DMS79 (cell line): ENCODE measurements around the gene CRY2.

ENCODE experiments used
- DNase-seq: peaks from one replicate; lab custom pipeline; 2025; lab: John Stamatoyannopoulos, UW

Gene CRY2

DNA sequence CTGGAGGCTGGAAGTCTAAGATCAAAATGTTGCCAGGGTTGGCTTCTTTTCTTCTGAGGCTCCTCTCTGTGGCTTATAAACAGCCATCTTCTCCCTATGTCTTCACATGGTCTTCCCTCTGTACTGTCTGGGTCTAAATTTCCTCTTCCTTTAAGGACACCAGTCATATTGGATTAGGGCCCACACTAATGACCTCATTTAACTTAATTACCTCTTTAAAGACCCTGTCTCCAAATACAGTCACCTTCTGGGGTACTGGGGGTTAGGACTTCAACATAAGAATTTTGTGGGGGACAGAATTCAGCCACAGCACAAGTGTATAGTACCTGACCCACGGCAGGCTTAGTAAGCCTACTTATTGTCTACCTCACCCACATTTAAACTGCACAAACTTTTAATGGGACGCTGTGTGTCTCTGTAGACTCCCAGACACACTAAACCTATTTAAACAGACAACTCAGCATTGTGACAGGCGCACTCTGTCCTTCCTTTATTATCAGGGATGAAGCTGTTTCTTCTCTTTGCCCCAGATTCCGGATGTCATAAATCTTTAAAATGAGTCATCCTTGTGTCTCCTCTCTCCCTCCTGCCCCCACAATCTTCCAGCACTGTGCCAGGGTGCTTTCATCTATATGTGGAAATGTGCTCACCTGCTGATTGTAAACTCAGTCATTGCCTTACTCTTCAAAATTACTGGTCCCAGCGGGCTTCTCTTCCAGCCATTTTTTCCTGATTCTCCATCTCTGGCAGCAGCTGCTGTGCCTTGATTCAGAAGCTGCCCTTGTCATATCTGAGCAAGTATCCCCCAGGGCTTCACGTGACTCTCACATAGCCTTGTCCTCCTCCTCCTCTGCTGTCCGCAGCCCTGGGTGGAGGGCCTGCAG, 32.8 kb downstream of the CRY2 start:
- no peak for DNase-seq

GRCh38 chr11:45880772-45881570, 33.7 kb downstream of the CRY2 start:
- no peak for DNase-seq

DNA sequence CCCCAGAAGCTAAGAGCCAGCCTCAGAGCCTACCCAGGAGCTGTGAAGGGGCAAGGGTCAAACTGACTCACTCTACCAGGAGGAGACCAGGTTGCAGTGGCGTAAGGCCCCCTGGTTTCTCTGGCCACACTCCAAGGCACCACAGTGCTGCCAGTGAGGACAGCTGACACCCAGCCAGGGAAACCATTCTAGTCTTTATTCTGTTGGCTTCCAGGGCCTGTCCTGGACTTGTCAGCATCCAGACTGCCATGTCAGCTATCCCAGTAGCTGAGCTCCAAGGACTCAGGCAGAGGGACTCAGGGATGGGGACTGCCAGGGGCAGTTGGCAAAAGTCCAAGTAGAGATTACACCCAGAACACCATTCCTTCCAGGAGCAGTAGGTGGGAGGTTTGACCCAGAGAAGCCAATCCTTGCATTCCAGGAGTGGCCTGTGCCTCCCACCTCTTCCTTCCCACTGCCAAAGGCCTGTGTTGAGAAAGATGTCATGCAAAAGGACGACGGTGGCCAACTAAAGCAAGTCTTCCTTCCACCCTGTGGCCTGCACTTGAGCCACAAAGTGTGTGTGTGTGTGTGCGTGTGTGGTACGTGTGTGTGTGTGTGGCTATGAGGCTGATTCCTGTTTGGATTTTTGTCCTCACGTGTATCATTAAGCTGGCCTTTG, 34.6 kb downstream of the CRY2 start:
- no peak for DNase-seq

DNA sequence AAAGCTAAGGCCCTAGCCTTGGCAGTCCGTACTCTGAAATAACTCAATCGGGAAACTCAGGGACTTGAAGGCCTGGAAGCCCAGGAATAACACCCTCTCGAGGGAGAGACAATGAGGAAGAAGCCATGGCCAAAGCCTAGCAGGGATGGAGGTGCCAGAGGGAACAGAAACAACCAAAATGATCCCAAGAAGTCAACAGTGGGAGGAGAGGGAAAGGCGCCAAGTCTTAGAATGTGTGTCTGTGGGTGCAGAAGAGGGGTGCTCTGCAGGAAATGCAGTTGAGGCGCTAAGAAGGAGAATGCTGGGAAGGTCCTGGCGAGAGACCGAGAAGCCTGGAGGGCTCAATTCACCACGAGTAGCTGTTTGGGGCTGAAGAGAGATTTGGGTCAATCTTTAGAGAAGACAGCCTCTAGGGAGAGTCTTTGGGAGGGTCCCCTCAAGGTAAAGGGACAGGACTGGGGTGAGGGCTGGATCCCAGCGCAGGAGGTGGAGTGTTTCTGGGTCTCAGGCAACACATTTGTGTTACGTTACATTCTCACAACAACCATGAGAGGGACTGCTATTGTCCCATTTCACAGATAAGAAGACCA, 37.4 kb downstream of the CRY2 start:
- DNase-seq: no peak

- peak; percentile 45 for DNase-seq
These were observed 38.1 kb downstream of the CRY2 start, which contains the start of gene MAPK8IP1 for GRCh38 chr11:45885274-45885920. TSS of gene MAPK8IP1 (plus strand) at chr11:45885651. CDS start at chr11:45885821, 170 bp downstream.

DNA sequence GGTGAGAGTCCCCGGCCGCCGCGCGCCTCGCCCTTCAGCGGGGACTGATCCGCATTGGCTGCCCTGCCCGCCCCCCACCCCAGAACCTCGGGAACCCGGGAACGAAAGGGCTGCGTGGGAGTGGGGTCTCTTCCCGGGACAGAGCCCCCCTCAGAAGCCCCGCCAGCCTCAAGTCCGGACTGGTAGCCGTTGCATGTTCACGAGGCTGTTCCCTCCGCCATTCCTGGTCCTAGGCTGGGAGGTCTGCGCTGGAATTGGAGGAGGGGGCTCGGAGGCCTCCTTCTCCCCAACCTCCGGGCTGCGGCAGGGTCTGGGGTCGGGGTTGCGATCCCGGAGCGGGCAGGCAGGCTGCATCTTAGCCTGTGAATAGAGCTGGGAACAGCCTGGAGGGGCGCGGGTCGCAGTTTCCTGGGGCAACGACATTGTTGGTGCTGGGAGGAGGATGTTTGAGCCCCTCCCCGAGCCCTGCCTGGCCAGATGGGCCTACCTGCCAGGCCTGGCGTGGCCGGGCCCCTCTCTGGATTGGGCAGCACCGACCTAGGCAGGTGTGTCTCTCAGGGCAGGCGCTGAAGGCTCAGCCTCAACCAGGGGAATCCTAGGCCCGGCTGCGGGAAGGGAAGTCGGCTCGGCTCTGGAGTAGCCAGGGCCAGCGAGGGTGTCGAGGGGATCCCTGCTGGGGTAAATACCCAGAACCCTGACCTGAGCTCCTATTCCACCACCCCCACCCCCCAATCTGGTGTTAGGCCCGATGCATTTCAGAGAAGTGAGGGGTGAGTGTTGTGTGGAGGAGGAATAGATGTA, 38.8 kb downstream of the CRY2 start:
- DNase-seq: peak; percentile 14

DNA sequence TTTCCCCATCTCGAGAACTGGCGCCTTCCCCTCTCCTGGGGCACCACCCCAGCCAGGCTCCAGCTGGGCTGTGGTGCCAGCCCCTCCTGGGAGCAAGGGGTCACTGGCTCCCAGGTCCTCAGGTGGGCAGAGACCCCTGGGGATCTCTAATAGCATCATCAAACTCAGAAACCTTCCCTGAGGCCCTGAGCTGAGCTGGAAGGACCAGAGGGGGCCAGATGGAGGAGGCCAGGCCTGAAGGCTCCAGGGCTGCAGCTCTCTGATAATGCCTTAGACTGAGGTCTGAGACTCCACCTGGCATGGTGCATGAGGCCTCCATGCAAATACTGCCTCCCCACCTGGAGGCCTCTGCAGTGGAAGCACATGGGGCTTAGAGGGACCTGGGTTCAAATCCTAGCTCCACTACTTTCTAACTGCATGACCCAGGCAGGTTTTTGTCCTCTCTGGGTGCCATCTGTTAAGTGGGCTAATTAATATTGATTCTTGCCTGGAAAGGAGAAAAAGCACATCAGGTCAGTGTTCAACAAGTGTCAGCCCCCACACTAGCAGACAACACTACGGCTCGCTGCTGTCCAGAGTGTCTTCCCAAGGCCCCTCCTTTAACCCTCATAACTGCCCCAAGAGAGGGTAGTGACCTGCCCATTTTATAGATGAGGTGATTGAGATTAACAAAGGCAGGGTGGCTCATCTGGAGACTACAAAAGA, 39.7 kb downstream of the CRY2 start:
- DNase-seq: no peak

GRCh38 chr11:45887587-45887986, 40.3 kb downstream of the CRY2 start:
- DNase-seq: no peak

DNA sequence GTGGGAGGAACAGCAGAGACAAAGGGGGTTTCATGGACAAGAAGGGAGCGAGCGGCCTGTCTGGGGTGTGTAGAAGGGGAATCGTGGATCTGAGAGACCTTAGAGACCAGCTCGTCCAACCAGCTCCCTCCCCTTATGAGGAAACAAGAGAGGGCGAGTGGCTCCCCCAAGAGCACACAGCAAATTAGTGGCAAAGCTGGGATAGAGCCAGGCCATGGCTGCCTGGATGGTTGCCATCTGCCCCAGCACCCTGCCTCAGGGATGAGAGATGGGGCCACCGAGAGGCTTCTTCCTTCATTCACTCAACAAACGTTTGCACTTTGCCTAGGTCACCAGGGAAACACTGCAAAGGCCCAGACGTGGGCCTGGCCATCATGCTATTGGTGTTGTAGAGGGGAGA, 42.3 kb downstream of the CRY2 start:
- DNase-seq: no peak

DNA sequence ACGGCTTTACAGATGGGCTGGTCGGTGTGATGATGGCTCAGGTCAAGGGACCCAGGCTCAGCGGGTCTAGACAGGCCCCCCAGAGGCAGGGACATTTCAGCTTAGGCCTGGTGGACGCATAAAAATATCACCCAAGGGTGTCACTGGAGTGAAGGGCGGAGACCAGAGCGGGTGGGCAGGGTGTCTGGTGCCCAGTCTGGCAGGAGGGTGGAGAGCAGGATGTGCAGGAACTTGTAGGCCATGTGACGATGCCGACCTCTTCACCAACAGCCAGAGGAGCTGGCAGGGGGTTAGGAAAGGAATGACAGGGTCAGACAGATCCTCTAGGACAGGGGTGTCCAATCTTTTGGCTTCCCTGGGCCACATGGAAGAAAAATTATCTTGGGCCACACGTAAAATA, 42.7 kb downstream of the CRY2 start:
- DNase-seq: no peak

DNA sequence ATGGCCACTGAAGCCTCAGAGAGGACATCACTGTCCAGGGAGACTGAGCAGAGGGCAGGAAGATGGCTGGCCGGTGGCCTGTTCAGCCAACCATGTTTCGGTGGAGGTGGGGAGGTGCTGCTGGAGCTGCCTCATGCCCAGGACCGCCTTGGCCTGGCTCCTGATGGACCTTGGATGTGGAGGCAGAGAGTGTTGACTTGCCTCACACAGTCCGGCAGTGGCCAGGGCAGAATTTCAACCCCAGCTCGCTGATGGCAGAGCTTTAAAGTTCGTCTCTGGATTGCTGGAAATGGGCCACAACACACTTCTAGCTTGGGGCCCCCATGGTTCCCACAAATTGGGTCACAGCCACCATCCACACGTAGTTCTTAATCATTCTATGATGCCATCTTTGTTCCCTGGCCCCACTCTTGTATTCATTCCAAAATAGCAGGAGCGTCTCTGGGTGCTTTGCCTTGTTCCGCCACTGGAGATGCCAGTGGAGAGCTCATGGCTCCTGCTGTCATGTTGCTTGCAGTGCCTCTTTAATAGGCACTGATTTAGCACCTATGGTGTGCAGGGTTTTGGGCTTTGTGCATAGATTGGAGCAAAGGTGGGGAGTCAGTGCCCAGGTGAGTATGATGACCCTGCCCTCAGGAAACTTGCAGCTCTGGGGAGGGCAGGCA, 43.7 kb downstream of the CRY2 start:
- DNase-seq: no peak

- DNase-seq: no peak
These were observed 45.6 kb downstream of the CRY2 start for GRCh38 chr11:45892856-45893255.

GRCh38 chr11:45894555-45895247, 47.4 kb downstream of the CRY2 start:
- no peak for DNase-seq

DNA sequence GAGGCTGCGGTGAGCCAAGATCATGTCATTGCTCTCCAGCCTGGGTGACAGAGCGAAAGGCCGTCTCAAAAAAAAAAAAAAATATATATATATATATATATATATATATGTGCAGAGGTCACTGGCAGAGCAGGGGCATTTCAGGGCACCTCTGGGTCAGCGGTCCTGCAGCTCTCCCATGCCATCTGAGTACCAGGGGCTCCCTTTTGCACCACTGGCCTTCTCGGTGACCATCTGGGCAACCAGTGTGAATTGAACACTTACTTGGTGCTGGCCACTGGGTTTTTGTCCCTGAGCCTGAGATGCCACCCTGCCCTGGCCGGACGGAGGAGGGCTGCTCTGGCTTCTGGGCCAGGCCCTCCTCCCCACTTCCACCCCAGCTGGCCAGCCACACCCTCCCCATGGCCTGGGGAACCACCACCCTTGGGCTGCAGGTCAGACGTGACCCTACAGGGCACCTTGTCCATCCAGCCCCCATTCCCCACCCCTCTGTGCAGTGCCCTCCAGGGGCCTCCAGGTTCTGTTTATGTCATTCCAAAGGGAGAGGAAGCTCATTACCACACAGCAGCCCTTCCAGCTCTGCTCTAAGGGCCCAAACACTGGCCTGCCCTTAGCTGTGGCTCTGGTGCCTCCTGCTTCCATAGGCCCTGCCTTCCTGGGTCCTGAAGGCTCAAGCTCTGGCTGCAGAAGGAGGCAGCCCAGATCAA, 48.4 kb downstream of the CRY2 start:
- DNase-seq: no peak

DNA sequence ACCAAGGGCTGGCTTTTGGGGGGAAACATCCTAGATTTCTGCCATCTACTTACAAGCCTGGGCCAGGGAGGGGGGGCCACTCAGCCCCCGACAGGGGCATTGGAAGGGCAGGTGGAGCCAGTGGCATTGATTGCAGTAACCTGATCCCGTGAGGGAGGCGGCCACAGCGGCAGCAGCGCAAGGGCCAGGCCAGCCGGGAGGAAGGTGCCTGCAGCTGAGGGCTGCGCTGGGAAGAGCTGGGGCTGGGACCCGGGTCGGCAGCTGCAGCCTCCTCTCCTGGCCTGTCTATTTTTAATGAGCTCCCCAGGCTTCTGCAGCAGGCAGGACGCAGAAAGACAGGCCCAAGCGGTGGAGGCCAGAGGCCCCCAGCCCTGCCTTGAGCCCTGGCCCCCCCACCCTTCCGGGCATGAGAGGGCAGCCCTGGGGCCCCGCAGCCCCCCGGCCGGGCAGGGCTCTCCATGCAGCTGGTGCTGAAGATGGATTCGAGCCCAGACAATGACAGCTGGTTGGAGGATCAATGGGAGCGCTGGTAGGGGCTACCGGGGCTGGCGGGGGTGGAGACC, 49.2 kb downstream of the CRY2 start:
- peak; percentile 55 for DNase-seq

DNA sequence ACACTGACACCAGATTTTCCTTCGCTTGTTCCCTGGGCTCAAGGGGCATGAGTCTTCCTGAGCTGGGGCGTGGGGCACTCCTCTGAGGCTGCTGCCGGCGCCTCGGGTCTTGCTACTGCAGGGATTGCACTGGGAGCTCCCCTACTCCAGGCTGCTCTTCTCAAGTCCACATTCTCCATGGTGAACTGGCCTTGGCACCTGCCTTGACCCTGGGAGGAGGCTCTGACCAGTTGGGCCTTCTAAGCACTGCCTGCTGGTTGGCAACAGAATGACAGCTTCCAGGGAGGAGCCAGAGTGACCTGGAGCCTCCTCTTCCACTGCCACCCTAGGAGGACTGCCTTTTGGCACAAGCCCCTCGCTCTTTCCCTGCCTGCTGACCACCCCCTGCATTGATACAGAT, 50.3 kb downstream of the CRY2 start:
- no peak for DNase-seq

GRCh38 chr11:45899086-45899447, 51.8 kb downstream of the CRY2 start:
- DNase-seq: peak; percentile 46
